ENCODE measurements around the gene PAK4.

The PAK4 gene

GRCh38 chr19:39223703-39224279 lies 98.2 kb downstream of the PAK4 start:
- Histone ChIP-seq H3K4me3 (replicated peaks; ENCODE audit: low read depth, low read length) (no peak overlapping the region), H3K27me3 (replicated peaks; ENCODE audit: control insufficient read depth, insufficient read depth, low read length) (no peaks in the 10 kb centered on the region; the same call in 1 of the 2 replicates), H3K36me3 (ENCODE audit: control insufficient read depth, insufficient read depth, low read length) (no peaks in the 10 kb centered on the region)
- DNase-seq (ENCODE audit: extremely low read depth, insufficient read length) = no peak
- TF ChIP-seq CTCF (IDR thresholded peaks at IDR 0.05; ENCODE audit: insufficient read depth, low read length, poor library complexity, severe bottlenecking) = no peak

- no peak for DNase-seq (ENCODE audit: extremely low read depth, insufficient read length)
- TF ChIP-seq CTCF (IDR thresholded peaks at IDR 0.05; ENCODE audit: insufficient read depth, low read length, poor library complexity, severe bottlenecking) = peak; percentile 12
Measured at GRCh38 chr19:39224910-39225309, 99.3 kb downstream of the PAK4 start.

More at GRCh38 chr19:39224910-39225309, 99.3 kb downstream of the PAK4 start:
- H3K27me3 ChIP-seq (replicated peaks; ENCODE audit: control insufficient read depth, insufficient read depth, low read length) = no peaks in the 10 kb centered on the region; the same call in 1 of the 2 replicates
- H3K36me3 ChIP-seq (ENCODE audit: control insufficient read depth, insufficient read depth, low read length) = no peaks in the 10 kb centered on the region
- H3K4me3 ChIP-seq (replicated peaks; ENCODE audit: low read depth, low read length) = no peak overlapping the region
